Keratinocyte (primary cell): Measurements from ENCODE around the gene CKAP4. TPM values are rescaled to one million over a fixed set of nuclear protein-coding genes. Genes with fewer than 3 reads are reported as not detected.

Experiments
- DNase-seq: peaks from one replicate; pipeline ENCODE4 v3.0.0-alpha.2; 2011; ENCODE audit warnings: low read depth, missing footprints, low spot score
- FAIRE-seq: peaks from 2 replicates; lab custom pipeline; 2011; peaks lifted over from hg19 to GRCh38; lab: Jason Lieb, UNC
- H2AFZ ChIP-seq: 2 replicates; pipeline ENCODE4 v1.6.0; 2012; ENCODE audit warnings: low read length, control low read depth, inconsistent platforms; ENCODE audit not compliant: control insufficient read depth
- H3K27ac ChIP-seq: 2 replicates; pipeline ENCODE4 v1.5.1; 2011; ENCODE audit warnings: low read length; ENCODE audit not compliant: control insufficient read depth, insufficient read depth
- H3K27me3 ChIP-seq: 3 replicates; pipeline ENCODE4 v1.6.0; 2011; ENCODE audit warnings: low read length; ENCODE audit not compliant: control insufficient read depth, insufficient read depth; ENCODE audit errors: extremely low read depth
- H3K36me3 ChIP-seq, 2 experiments: 2 replicates in 1 of 2; 3 replicates in 1 of 2; pipeline ENCODE4 v1.5.1; 2011; ENCODE audit warnings: low read length in 2 of 2, mild to moderate bottlenecking in 1 of 2; ENCODE audit not compliant: control insufficient read depth in 2 of 2, insufficient read depth in 2 of 2; ENCODE audit errors: extremely low read depth in 1 of 2
- H3K4me1 ChIP-seq: 3 replicates; pipeline ENCODE4 v1.5.1; 2011; ENCODE audit warnings: low read length; ENCODE audit not compliant: control insufficient read depth, insufficient read depth; ENCODE audit errors: extremely low read depth
- H3K4me2 ChIP-seq: 3 replicates; pipeline ENCODE4 v1.6.0; 2011; ENCODE audit warnings: low read depth, low read length; ENCODE audit not compliant: control insufficient read depth, insufficient read depth; ENCODE audit errors: extremely low read depth
- H3K4me3 ChIP-seq, 3 experiments: fragments of 200-600 bp in 1 of 3; sonication (generic) in 1 of 3; 2 replicates in 2 of 3; 3 replicates in 1 of 3; pipeline ENCODE4 v1.5.1; 2011 to 2016; ENCODE audit warnings: low read length in 3 of 3, mild to moderate bottlenecking in 3 of 3, control low read depth in 2 of 3, inconsistent platforms in 1 of 3, low read depth in 1 of 3, mixed read lengths in 1 of 3, mixed run types in 1 of 3, moderate library complexity in 1 of 3; ENCODE audit not compliant: control insufficient read depth in 2 of 3, insufficient read depth in 2 of 3; ENCODE audit errors: extremely low read depth in 1 of 3
- H3K79me2 ChIP-seq: 2 replicates; pipeline ENCODE4 v1.6.0; 2012; ENCODE audit warnings: low read length; ENCODE audit not compliant: control insufficient read depth, insufficient read depth
- H3K9ac ChIP-seq: 3 replicates; pipeline ENCODE4 v1.6.0; 2011; ENCODE audit warnings: low read length; ENCODE audit not compliant: control insufficient read depth, insufficient read depth; ENCODE audit errors: extremely low read depth
- H3K9me1 ChIP-seq: 3 replicates; pipeline ENCODE4 v1.6.0; 2011; ENCODE audit warnings: low read length; ENCODE audit not compliant: control insufficient read depth, insufficient read depth; ENCODE audit errors: extremely low read depth
- H3K9me3 ChIP-seq: 2 replicates; pipeline ENCODE4 v1.5.1; 2012; ENCODE audit warnings: low read depth, low read length; ENCODE audit not compliant: control insufficient read depth
- H4K20me1 ChIP-seq: 3 replicates; pipeline ENCODE4 v1.6.0; 2011; ENCODE audit warnings: low read length; ENCODE audit not compliant: control insufficient read depth, insufficient read depth; ENCODE audit errors: extremely low read depth
- EZH2 ChIP-seq: IDR thresholded peaks from one replicate; pipeline ENCODE4 v1.6.1; 2012; ENCODE audit warnings: inconsistent platforms, mild to moderate bottlenecking, low read length, moderate library complexity
- dilution Hi-C: fragments of 300-500 bp; cut with MboI; formaldehyde crosslinking; loops from one replicate; pipeline ENCODE4 v1.7.0; 2020; ENCODE audit warnings: low sequenced_read_pairs; ENCODE audit not compliant: extremely low pct_ligation_motif_present
- polyA plus RNA-seq, 5 experiments: library from polyadenylated mRNA; depleted of rRNA in 3 of 5; stranded (reverse) in 3 of 5; stranded (forward) in 1 of 5; unstranded in 1 of 5; fragments of >200 nt; gene quantifications; 1 replicate in 1 of 5; 2 replicates in 3 of 5; 3 replicates in 1 of 5; pipeline versions ENCODE4 v1.2.1 to v1.2.3, GENCODE V29; 2011 to 2012; ENCODE audit warnings: missing spikeins in 2 of 5, low read depth in 1 of 5, low replicate concordance in 1 of 5
- small RNA-seq, 3 experiments: library from RNA; depleted of rRNA; stranded (forward); fragments of <200 nt; gene quantifications; one replicate each; pipeline ENCODE3, GENCODE V24; 2012; ENCODE audit warnings: low read depth in 3 of 3, low replicate concordance in 1 of 3; ENCODE audit not compliant: insufficient read length in 3 of 3
- TF ChIP-seq, protein P1 (sequence below), 3 experiments: IDR thresholded peaks in 1 of 3; conservative IDR thresholded peaks in 1 of 3; optimal IDR thresholded peaks in 1 of 3; 2 replicates in 2 of 3; 3 replicates in 1 of 3; pipeline versions ENCODE3 to v1.5.1; 2011; ENCODE audit warnings: low read length in 3 of 3, mild to moderate bottlenecking in 3 of 3, moderate library complexity in 2 of 3, control low read depth in 1 of 3, inconsistent platforms in 1 of 3; ENCODE audit not compliant: insufficient read depth in 2 of 3; ENCODE audit errors: extremely low read depth in 1 of 3

Gene CKAP4
- polyA plus RNA-seq, 1 donor (not counting 4 experiments of a cell fraction or from before 2014, with no cell fraction given): 84.5 TPM

DNA sequence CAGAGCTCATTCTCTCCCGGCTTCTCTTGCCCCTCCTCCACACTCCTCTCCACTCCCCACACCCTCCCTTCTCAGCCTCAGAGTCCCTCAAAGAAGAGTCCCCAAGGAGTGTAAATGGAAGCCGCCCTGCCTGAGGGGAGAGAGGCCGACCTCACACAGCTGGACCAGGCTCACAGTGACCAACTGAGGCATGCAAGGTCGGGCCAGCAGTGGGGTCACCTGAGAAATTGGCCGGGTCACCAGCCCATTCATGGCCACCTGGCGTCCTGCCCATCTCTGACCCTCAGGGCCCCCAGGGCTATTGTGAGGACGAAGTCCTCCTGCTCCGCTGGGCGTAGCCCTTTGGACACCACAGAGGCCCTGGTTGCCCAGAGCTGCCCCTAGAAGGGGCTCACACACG lies 59.6 kb downstream of the CKAP4 start:
- no peak overlapping the region for H3K27ac ChIP-seq
- no peaks in the 10 kb centered on the region for H3K9me3 ChIP-seq
- H3K4me1 ChIP-seq: no peaks in the 10 kb centered on the region
- no peaks in the 10 kb centered on the region for H3K9me1 ChIP-seq
- dilution Hi-C loops: no loop called here
- no peak for DNase-seq
- H3K9ac ChIP-seq: no peak overlapping the region
- no peaks in the 10 kb centered on the region for H4K20me1 ChIP-seq
- H3K4me3 ChIP-seq: no peak overlapping the region
- no peak overlapping the region for H2AFZ ChIP-seq
- no peaks in the 10 kb centered on the region for H3K79me2 ChIP-seq
- no peak for FAIRE-seq
- H3K4me2 ChIP-seq: no peak overlapping the region
- no peaks in the 10 kb centered on the region for H3K36me3 ChIP-seq
- peaks cover 5% of the 10 kb centered on the region for H3K27me3 ChIP-seq
- TF ChIP-seq, protein P1, sequence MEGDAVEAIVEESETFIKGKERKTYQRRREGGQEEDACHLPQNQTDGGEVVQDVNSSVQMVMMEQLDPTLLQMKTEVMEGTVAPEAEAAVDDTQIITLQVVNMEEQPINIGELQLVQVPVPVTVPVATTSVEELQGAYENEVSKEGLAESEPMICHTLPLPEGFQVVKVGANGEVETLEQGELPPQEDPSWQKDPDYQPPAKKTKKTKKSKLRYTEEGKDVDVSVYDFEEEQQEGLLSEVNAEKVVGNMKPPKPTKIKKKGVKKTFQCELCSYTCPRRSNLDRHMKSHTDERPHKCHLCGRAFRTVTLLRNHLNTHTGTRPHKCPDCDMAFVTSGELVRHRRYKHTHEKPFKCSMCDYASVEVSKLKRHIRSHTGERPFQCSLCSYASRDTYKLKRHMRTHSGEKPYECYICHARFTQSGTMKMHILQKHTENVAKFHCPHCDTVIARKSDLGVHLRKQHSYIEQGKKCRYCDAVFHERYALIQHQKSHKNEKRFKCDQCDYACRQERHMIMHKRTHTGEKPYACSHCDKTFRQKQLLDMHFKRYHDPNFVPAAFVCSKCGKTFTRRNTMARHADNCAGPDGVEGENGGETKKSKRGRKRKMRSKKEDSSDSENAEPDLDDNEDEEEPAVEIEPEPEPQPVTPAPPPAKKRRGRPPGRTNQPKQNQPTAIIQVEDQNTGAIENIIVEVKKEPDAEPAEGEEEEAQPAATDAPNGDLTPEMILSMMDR (optimal IDR thresholded peaks at IDR 0.05 in 1 of 3, IDR thresholded peaks at IDR 0.05 in 1 of 3, conservative IDR thresholded peaks at IDR 0.05 in 1 of 3; ENCODE audit: extremely low read depth in 1 of 3, insufficient read depth in 2 of 3, low read length in 3 of 3): no peak
- TF ChIP-seq EZH2: no peak

Small RNA genes within 50 kb of the gene (small RNA-seq; reads per million reads assigned to genes)
- 0 to 0.25 (median 0) reads per million in 3 experiments for gene RNU7-94P

Other genes starting within 250 kb of the CKAP4 start
- gene NUAK1, start 109.1 kb downstream of the CKAP4 start, polyA plus RNA-seq: 11.7 to 31.0 TPM (median 12.3 TPM) in 3 replicates
- gene TCP11L2, start 54.7 kb upstream of the CKAP4 start, polyA plus RNA-seq: 5.4 to 6.5 TPM (median 6.1 TPM) in 3 replicates
- 9.1 to 13.9 TPM (median 12.3 TPM) in 3 replicates for gene POLR3B, start 109.7 kb upstream of the CKAP4 start, polyA plus RNA-seq